Activated CD8-positive, alpha-beta T cell treated with anti-CD3 and anti-CD28 coated beads, Interleukin-2, amount 10 ng/mL, durations not matched to agents 7 days and 5 days (primary cell): ENCODE results near the gene ADAMTS17. TPM values are rescaled to one million over a fixed set of nuclear protein-coding genes. Genes with fewer than 3 reads are reported as not detected.

Source experiments
- ATAC-seq: fragments of 150-1000 bp; cut with Tn5 transposase; one replicate; pipeline ENCODE4 v1.10.0; 2021; ENCODE audit warnings: moderate library complexity
- CTCF ChIA-PET: fragments of 350-600 bp; sonication (Branson Sonifier 250); formaldehyde crosslinking; loops from one replicate; lab custom pipeline; 2021; ENCODE audit warnings: antibody characterized with exemption; lab: Charles Lee
- POLR2A ChIA-PET: fragments of 350-600 bp; sonication (Branson Sonifier 250); formaldehyde crosslinking; loops from one replicate; lab custom pipeline; 2021; ENCODE audit warnings: antibody characterized with exemption; lab: Charles Lee
- DNase-seq: peaks from one replicate; pipeline ENCODE4 v3.0.0-alpha.2; 2020
- H3K27ac Mint-ChIP-seq: one replicate; pipeline ENCODE4 v1.8.0; 2021; ENCODE audit warnings: mild to moderate bottlenecking, mixed read lengths
- H3K27me3 Mint-ChIP-seq: one replicate; pipeline ENCODE4 v1.8.0; 2021; ENCODE audit warnings: low read depth, mixed read lengths
- H3K36me3 Mint-ChIP-seq: one replicate; pipeline ENCODE4 v1.8.0; 2021; ENCODE audit warnings: low read depth, mixed read lengths
- H3K4me1 Mint-ChIP-seq: one replicate; pipeline ENCODE4 v1.8.0; 2021; ENCODE audit warnings: low read depth, mixed read lengths
- H3K4me3 Mint-ChIP-seq: one replicate; pipeline ENCODE4 v1.8.0; 2021; ENCODE audit warnings: mild to moderate bottlenecking, mixed read lengths
- H3K9me3 Mint-ChIP-seq: one replicate; pipeline ENCODE4 v1.8.0; 2022; ENCODE audit warnings: mixed read lengths; ENCODE audit not compliant: insufficient read depth
- total RNA-seq, 2 experiments: library from RNA; stranded (reverse); gene quantifications; one replicate each; pipeline ENCODE4 v1.2.3, GENCODE V29; 2021

The ADAMTS17 gene
- total RNA-seq, 2 experiments from 2014 or later, result 5.1 to 6.0 TPM

DNA sequence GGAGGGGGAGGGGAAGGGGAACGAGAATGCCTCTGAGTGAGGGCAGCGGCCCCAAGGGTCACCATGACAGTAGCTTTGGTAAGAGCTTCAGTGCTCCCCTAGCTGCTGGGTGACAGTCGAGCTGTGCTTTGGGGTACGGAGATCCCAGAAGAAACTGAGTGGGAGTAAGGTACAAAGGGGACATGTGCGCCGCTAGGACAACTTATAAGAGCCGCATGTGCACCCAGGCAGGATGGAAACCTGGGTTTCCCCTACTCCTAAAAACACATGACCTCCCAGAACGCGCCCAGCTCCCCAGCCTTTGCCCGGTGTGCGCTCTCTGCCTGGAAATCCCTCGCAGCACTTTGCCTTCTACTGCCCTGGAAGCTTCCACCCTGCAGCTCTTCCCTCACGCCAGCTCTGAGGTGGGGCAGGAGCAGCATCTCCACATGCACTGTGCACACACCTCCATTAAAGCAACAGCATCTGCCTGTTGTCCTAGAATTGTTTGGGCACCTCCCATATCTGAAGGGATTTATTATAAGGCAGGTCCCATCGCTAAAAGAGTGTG, 232.2 kb downstream of the ADAMTS17 start:
- no peak overlapping the region for H3K27ac Mint-ChIP-seq
- H3K27me3 Mint-ChIP-seq, result no peaks in the 10 kb centered on the region
- no peaks in the 10 kb centered on the region for H3K9me3 Mint-ChIP-seq
- peaks cover 2% of the 10 kb centered on the region for H3K36me3 Mint-ChIP-seq
- POLR2A ChIA-PET, result no interaction called here
- DNase-seq (no peak), ATAC-seq (no peak)
- H3K4me1 Mint-ChIP-seq, result peaks cover 32% of the 10 kb centered on the region
- H3K4me3 Mint-ChIP-seq, result no peak overlapping the region
- CTCF ChIA-PET, result interaction anchor here (1.1 kb wide), 1 partner anchor 230 kb away, joined by 3 read pairs; no protein-coding TSS in a partner anchor

DNA sequence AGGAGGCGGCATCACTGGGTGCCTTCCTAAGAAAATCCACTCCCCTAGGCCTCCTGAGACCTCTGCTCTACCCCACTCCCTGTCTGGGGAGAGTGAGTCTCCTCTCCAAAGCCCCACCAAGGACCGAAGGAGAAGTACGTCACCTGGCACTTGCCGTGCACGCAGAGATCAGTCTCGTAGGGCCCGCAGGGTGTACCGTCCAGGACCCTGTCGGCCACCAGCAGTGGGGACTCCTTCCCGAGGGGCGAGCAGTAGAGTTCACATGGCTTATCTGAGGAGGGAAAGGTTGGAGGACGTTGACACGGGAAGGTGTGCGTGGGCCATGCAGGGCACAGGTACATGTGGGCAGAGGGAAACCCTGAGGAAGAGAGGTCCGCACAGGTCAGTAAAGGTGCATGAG, 232.9 kb downstream of the ADAMTS17 start:
- no peaks in the 10 kb centered on the region for H3K27me3 Mint-ChIP-seq
- H3K4me3 Mint-ChIP-seq, result no peak overlapping the region
- DNase-seq, result no peak
- ATAC-seq, result no peak
- POLR2A ChIA-PET, result no interaction called here
- H3K27ac Mint-ChIP-seq, result no peak overlapping the region
- peaks cover 28% of the 10 kb centered on the region for H3K4me1 Mint-ChIP-seq
- H3K9me3 Mint-ChIP-seq, result no peaks in the 10 kb centered on the region
- CTCF ChIA-PET, result interaction anchor here (1.1 kb wide), 1 partner anchor 230 kb away, joined by 3 read pairs; no protein-coding TSS in a partner anchor
- no peaks in the 10 kb centered on the region for H3K36me3 Mint-ChIP-seq

DNA sequence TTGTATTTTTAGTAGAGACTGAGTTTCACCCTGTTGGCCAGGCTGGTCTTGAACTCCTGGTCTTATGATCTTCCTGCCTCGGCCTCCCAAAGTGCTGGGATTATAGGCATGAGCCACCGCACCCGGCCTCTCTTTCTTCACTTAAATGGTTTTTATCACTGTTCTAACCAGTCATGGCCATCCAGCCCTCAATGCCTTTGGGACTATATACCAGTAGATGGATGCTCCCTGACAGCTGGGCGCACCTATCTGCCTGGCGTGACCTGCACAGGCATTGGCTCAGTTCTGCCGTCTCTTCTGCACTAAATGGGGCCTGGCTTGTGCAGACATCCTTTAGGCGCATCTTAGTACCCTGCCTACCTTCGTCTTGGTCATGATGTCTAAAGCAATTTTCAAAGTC, 233.4 kb downstream of the ADAMTS17 start:
- no peaks in the 10 kb centered on the region for H3K36me3 Mint-ChIP-seq
- H3K27ac Mint-ChIP-seq, result no peak overlapping the region
- DNase-seq (no peak), ATAC-seq (no peak)
- H3K9me3 Mint-ChIP-seq, result no peaks in the 10 kb centered on the region
- no peak overlapping the region for H3K4me3 Mint-ChIP-seq
- H3K27me3 Mint-ChIP-seq, result no peaks in the 10 kb centered on the region
- CTCF ChIA-PET, result no interaction called here
- H3K4me1 Mint-ChIP-seq, result peaks cover 28% of the 10 kb centered on the region
- POLR2A ChIA-PET, result no interaction called here

DNA sequence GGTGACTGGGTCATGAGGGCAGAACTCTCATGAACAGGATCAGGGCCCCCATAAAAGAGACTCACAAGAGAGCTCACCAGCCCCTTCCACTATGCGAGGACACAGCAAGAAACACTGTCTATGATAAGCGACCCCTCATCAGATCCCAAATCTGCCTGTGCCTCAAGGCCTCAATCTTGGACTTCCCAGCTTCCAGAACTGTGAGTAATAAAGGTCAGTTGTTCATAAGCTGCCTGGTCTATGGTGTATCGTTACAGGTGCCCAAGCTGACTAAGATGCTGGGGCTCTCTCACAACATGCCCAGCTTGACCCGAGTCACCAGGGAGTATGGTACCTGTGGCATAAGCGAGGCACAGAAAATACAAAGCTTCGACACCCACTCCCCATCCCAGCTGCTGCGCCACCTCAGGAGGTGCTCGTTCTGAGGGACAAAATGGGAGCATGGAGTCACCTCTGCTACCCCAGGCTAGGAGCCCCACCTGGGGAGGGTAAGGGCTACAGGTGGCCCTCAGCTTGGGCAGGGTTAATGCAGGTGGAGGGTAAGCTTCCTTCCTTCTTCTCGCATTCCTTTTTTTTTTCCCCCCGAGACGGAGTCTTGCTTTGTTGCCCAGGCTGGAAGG, 234.1 kb downstream of the ADAMTS17 start:
- no peak overlapping the region for H3K27ac Mint-ChIP-seq
- ChIA-PET CTCF (interaction anchor here (1.1 kb wide), 1 partner anchor 231 kb away, joined by 3 read pairs; no protein-coding TSS in a partner anchor), POLR2A (no interaction called here)
- H3K4me1 Mint-ChIP-seq, result peaks cover 27% of the 10 kb centered on the region
- H3K27me3 Mint-ChIP-seq, result no peaks in the 10 kb centered on the region
- no peaks in the 10 kb centered on the region for H3K9me3 Mint-ChIP-seq
- H3K36me3 Mint-ChIP-seq, result no peaks in the 10 kb centered on the region
- DNase-seq, result no peak
- no peak for ATAC-seq
- no peak overlapping the region for H3K4me3 Mint-ChIP-seq

DNA sequence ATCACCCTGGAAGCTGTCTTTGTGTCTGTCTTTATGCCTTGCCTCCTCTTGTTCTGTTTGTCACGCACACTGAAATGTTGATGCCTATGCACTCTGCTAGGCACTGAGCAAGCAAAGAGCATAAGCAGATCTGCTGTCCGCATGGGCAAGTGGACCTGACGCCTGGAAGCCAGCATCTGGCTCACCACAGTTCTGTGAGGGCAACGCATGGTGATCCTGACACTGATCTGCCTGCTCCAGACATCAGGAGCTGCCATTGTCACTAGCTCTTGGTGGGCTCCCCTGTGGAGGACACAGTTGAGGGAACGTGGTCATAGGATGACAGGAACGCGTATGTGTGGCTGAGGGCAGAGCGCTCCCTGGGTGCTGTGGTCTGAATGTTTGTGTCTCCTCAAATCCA, 234.6 kb downstream of the ADAMTS17 start:
- no peaks in the 10 kb centered on the region for H3K9me3 Mint-ChIP-seq
- no peak for ATAC-seq
- H3K27ac Mint-ChIP-seq, result no peak overlapping the region
- POLR2A ChIA-PET, result no interaction called here
- no peak for DNase-seq
- H3K27me3 Mint-ChIP-seq, result no peaks in the 10 kb centered on the region
- no peak overlapping the region for H3K4me3 Mint-ChIP-seq
- no peaks in the 10 kb centered on the region for H3K36me3 Mint-ChIP-seq
- H3K4me1 Mint-ChIP-seq, result peaks cover 22% of the 10 kb centered on the region
- CTCF ChIA-PET, result interaction anchor here (1.1 kb wide), 1 partner anchor 231 kb away, joined by 3 read pairs; no protein-coding TSS in a partner anchor

DNA sequence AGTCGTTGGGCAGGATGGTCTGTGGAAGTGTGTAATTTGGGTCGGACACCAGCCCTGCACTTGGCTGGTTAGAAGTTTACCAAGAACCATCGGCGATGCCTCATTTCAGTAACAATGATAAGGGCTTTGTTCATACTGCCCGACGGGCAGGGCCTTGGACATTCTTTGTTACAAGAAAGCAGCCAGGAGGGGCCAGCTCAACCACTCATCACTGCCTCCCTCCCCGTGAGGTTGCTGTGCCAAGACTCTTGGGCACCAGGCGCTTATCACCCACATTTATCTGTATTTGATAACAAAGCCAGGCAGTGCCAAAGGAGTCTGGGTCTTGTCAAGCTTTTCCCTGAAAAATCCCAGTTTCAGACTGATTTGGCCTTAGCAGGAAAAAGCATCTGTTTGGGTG, 235.0 kb downstream of the ADAMTS17 start:
- ChIA-PET CTCF (no interaction called here), POLR2A (no interaction called here)
- no peak overlapping the region for H3K27ac Mint-ChIP-seq
- no peak overlapping the region for H3K4me3 Mint-ChIP-seq
- DNase-seq, result no peak
- no peaks in the 10 kb centered on the region for H3K9me3 Mint-ChIP-seq
- no peak for ATAC-seq
- H3K36me3 Mint-ChIP-seq, result no peaks in the 10 kb centered on the region
- no peaks in the 10 kb centered on the region for H3K27me3 Mint-ChIP-seq
- peaks cover 17% of the 10 kb centered on the region for H3K4me1 Mint-ChIP-seq

DNA sequence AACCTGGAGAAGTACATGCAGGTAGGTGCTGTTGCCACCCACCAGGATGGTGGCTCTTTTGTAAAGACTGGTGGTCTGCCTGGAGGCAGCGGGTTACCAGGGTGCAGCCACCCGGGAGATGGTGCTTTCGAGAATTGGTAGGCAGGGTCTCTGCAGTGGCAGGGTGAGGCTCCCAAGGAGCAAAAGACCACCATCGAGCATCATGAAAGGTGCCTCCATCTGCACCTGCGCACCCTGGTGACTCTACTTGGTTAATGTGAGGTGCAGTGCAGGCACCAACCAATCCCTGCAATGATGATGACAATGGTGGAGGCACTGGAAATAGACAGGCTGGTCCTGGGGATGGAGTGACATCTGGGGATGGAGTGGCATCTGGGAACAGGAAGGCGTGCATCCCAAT, 236.7 kb downstream of the ADAMTS17 start:
- Mint-ChIP-seq H3K9me3 (no peaks in the 10 kb centered on the region), H3K27me3 (no peaks in the 10 kb centered on the region), H3K27ac (no peak overlapping the region), H3K4me3 (no peak overlapping the region), H3K4me1 (peaks cover 8% of the 10 kb centered on the region), H3K36me3 (no peaks in the 10 kb centered on the region)
- CTCF ChIA-PET, result no interaction called here
- ATAC-seq (no peak), DNase-seq (no peak)
- POLR2A ChIA-PET, result no interaction called here

DNA sequence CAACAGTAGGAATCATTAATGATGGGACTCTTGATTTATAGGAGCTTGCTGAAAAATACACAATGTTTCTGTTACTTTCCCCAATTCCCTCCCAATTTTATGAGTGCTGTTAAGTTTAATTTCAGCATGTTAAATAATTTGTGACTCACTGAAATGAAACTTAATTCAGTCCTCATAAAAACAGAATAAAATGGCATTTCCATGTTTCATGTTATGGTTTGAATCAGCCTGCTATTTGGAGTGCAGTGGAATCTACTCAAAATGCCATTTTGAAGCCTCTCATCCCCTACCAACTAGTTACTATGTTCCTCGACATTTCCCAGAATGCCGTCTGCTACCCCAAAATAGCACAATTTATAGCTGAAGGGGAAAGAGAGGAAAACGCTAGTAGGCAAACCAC, 237.5 kb downstream of the ADAMTS17 start:
- DNase-seq, result no peak
- ATAC-seq, result no peak
- Mint-ChIP-seq H3K9me3 (no peaks in the 10 kb centered on the region), H3K36me3 (no peaks in the 10 kb centered on the region), H3K4me1 (peaks cover 2% of the 10 kb centered on the region), H3K27ac (no peak overlapping the region), H3K27me3 (no peaks in the 10 kb centered on the region), H3K4me3 (no peak overlapping the region)
- CTCF ChIA-PET, result no interaction called here
- POLR2A ChIA-PET, result no interaction called here

DNA sequence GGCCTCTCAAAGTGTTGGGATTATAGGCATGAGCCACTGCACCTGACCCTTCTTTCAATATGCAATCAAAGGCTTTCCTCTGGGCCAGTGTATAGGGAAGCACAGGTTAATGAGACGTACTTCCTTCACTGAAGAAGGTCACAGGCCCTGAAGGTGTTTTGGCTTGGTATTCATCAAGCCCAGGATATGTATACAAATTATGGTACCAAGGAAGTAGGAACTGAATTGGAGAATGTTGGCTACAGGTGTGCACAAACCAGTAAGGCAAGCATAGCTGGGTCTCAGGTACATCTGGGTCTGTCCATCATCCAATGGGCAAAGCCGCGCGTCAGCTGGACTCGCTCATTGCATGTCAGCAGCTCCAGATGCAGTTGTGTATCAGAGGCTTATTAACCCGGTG, 237.9 kb downstream of the ADAMTS17 start:
- no peaks in the 10 kb centered on the region for H3K27me3 Mint-ChIP-seq
- H3K4me3 Mint-ChIP-seq, result no peak overlapping the region
- no peaks in the 10 kb centered on the region for H3K36me3 Mint-ChIP-seq
- H3K4me1 Mint-ChIP-seq, result no peaks in the 10 kb centered on the region
- H3K9me3 Mint-ChIP-seq, result no peaks in the 10 kb centered on the region
- ChIA-PET POLR2A (no interaction called here), CTCF (no interaction called here)
- no peak for ATAC-seq
- no peak overlapping the region for H3K27ac Mint-ChIP-seq
- DNase-seq, result no peak

DNA sequence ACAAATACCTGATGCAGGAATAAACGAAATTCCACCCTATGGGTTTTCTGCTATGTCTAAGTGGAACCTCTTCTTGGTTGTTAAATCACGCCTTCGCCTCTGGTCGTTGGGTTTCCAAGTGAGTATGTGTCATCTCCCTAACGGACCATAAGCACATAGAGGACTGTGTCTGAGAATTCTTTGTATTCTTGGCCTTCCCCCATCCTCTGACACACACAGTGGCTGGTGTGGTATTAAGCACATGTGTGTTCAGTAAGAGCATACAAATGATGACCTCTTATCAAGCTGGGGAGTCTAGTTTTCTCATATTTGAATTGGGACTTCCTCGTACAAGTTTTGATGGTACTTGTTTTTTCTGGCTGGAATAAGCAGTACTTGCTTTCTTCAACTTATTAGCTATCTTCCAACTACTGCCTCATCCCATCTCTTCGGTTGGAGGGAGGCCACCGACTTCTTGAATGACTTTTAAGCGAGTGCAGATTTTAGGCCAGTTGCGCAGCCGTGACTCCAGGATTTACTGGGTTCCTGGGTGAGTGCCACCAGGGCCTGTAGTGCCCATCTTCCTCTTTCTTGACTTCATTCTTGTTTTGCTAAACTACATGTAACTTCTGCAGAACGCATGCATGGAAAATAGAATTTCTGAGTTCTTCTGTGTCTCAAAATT, 240.2 kb downstream of the ADAMTS17 start:
- H3K27me3 Mint-ChIP-seq, result no peaks in the 10 kb centered on the region
- DNase-seq, result no peak
- no peak overlapping the region for H3K4me3 Mint-ChIP-seq
- no peak overlapping the region for H3K27ac Mint-ChIP-seq
- ChIA-PET CTCF (no interaction called here), POLR2A (no interaction called here)
- ATAC-seq, result no peak
- no peaks in the 10 kb centered on the region for H3K4me1 Mint-ChIP-seq
- H3K9me3 Mint-ChIP-seq, result no peaks in the 10 kb centered on the region
- no peaks in the 10 kb centered on the region for H3K36me3 Mint-ChIP-seq

DNA sequence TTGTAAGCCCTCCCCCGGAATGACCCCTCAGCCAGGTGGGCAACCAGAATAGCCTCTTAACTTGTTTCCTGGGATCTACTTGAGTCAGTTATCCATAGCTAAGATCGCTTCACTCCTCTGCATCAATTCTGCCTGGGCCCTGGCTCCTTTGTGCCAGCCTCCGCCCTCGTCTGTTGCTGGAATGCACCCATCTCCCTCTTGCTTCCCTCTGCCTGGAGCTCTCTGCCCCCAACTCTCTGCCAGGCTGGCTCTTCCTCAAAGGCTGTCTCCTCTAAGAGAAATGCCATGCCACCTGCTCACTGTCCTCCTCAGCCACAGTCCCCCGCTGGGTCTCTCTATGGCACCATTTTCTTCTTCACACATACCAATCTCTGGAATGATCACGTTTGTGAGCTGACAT, 240.8 kb downstream of the ADAMTS17 start:
- CTCF ChIA-PET, result no interaction called here

DNA sequence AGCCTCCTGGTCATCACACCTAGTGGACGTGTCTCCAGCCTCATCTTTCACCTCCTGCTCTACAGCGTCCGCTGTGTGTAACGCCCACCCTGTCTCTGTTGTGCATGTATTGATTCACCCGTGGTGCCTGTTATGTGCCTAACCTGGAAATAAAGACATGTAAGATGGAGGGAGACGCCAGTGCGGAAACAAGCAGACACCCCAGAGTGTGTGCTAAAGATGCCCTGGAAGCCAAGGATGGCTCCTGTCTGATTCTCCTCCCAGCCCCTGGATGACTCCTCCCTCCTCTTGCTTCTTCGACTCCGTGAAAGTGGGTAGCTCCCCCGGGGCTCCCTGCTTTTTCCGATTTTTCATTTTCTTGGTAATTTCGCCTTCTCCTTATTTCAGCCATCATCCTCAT, 241.8 kb downstream of the ADAMTS17 start:
- no peak overlapping the region for H3K27ac Mint-ChIP-seq
- no peak overlapping the region for H3K4me3 Mint-ChIP-seq
- ChIA-PET CTCF (no interaction called here), POLR2A (no interaction called here)
- ATAC-seq (no peak), DNase-seq (no peak)
- H3K36me3 Mint-ChIP-seq, result no peaks in the 10 kb centered on the region
- H3K9me3 Mint-ChIP-seq, result no peaks in the 10 kb centered on the region
- H3K27me3 Mint-ChIP-seq, result no peaks in the 10 kb centered on the region
- H3K4me1 Mint-ChIP-seq, result peaks cover 2% of the 10 kb centered on the region

More for the DNA sequence above, 240.8 kb downstream of the ADAMTS17 start:
- POLR2A ChIA-PET, result no interaction called here
- Mint-ChIP-seq H3K9me3 (no peaks in the 10 kb centered on the region), H3K4me3 (no peak overlapping the region), H3K4me1 (no peaks in the 10 kb centered on the region), H3K27ac (no peak overlapping the region), H3K27me3 (no peaks in the 10 kb centered on the region), H3K36me3 (no peaks in the 10 kb centered on the region)
- ATAC-seq (no peak), DNase-seq (no peak)
